Measurements from ENCODE around the gene DNAJC9. TPM values are rescaled to one million over a fixed set of nuclear protein-coding genes. Genes with fewer than 3 reads are reported as not detected.

DNAJC9 gene, protein sequence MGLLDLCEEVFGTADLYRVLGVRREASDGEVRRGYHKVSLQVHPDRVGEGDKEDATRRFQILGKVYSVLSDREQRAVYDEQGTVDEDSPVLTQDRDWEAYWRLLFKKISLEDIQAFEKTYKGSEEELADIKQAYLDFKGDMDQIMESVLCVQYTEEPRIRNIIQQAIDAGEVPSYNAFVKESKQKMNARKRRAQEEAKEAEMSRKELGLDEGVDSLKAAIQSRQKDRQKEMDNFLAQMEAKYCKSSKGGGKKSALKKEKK
- total RNA-seq: 32.1 to 32.7 TPM (median 32.5 TPM) in 3 replicates

DNA sequence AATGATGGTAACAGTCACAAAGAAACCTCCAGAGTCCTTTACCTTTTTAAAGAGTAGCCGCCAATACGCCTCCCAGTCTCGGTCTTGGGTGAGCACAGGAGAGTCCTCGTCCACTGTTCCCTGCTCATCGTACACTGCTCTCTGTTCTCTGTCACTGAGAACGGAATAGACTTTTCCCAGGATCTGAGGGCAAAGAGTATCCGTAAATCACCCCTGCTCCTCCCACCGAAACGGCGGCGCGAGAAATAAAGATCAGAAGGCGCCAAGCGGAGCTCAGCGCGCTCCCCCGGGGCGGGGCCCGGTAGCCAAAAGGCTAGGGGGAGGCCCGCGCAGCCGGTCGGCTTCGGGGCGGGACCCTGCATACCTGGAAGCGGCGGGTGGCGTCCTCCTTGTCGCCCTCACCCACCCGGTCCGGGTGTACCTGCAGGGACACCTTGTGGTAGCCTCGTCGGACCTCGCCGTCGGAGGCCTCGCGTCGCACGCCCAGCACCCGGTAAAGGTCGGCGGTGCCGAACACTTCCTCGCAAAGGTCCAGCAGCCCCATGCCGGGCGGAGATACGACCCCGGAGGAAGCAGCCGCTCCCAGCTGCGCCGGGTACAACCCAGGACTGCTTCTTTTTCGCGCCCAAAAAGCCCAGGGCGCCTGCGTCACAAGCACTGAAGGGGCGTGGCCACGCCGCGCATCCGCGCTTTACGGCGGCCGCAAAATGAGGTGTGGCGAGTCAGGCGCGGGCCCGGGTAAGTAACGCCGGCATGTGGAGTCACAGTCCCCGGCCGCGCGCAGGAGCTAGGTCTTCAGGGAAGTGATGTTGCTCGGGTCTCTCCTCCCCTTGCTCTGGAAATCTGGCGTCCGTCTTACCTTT is at the start of gene DNAJC9:
DNAJC9 (minus strand) TSS at position 610 of the 863 bp plus-strand sequence; CDS start at position 544, 66 bp downstream.
- Mint-ChIP-seq H3K27me3 (ENCODE audit: low read depth) (no peaks in the 10 kb centered on the region), H3K27ac (peak within 1 kb of the TSS; percentile 99), H3K9me3 (no peaks in the 10 kb centered on the region), H3K4me1 (peaks cover 51% of the 10 kb centered on the region), H3K36me3 (peaks cover 18% of the 10 kb centered on the region), H3K4me3 (peak within 1 kb of the TSS; percentile 98)
- TF ChIP-seq, protein P1, sequence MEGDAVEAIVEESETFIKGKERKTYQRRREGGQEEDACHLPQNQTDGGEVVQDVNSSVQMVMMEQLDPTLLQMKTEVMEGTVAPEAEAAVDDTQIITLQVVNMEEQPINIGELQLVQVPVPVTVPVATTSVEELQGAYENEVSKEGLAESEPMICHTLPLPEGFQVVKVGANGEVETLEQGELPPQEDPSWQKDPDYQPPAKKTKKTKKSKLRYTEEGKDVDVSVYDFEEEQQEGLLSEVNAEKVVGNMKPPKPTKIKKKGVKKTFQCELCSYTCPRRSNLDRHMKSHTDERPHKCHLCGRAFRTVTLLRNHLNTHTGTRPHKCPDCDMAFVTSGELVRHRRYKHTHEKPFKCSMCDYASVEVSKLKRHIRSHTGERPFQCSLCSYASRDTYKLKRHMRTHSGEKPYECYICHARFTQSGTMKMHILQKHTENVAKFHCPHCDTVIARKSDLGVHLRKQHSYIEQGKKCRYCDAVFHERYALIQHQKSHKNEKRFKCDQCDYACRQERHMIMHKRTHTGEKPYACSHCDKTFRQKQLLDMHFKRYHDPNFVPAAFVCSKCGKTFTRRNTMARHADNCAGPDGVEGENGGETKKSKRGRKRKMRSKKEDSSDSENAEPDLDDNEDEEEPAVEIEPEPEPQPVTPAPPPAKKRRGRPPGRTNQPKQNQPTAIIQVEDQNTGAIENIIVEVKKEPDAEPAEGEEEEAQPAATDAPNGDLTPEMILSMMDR (IDR thresholded peaks at IDR 0.05; ENCODE audit: unreplicated experiment): no peak
- DNase-seq (ENCODE audit: low spot score in 2 of 2, unreplicated experiment in 2 of 2): peak; percentile 92 to 97

DNA sequence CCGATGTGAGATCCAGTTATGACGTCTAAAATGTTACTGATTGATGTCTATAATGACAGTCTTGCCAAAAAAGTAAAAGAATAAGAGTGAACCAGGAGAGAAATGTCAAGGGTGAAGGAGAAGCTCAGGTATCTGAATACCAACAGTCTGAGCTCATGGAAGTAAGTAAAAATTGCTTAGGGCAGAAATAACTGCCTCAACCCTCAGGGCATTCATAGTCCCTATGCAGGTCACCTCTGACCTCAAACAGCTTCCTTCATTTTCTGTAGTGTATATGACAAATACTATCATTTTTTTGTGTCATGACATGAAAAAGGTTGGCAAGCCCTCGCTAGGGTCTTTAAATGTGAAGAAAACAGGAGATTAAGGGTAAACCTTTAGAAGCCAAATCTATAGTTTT is 46.4 kb upstream of the DNAJC9 start:
- TF ChIP-seq, protein P1 (IDR thresholded peaks at IDR 0.05; ENCODE audit: unreplicated experiment): no peak
- H3K4me1 Mint-ChIP-seq: no peaks in the 10 kb centered on the region
- no peak overlapping the region for H3K4me3 Mint-ChIP-seq
- H3K9me3 Mint-ChIP-seq: peaks cover 11% of the 10 kb centered on the region
- H3K27me3 Mint-ChIP-seq (ENCODE audit: low read depth): peaks cover 34% of the 10 kb centered on the region
- H3K36me3 Mint-ChIP-seq: peaks cover 7% of the 10 kb centered on the region
- H3K27ac Mint-ChIP-seq: no peak overlapping the region
- DNase-seq (ENCODE audit: low spot score in 2 of 2, unreplicated experiment in 2 of 2): no peak

DNA sequence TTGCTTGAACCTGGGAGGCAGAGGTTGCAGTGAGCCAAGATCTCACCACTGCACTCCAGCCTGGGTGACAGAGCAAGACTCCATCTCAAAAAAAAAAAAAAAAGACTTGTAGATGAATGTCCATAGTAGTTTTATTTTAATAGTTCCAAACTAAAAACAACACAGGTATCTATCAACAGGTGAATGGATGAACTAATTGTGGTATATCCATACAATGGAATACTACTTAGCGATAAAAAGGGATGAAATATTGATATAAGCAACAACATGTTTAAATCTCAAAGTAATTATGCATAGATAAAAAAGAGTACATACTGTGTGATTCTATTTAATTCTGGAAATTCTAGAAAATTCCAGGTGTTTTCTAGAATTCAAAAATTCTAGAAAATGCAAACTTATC is 42.9 kb upstream of the DNAJC9 start:
- no peak for DNase-seq (ENCODE audit: low spot score in 2 of 2, unreplicated experiment in 2 of 2)
- Mint-ChIP-seq H3K4me1 (no peaks in the 10 kb centered on the region), H3K27me3 (ENCODE audit: low read depth) (peaks cover 14% of the 10 kb centered on the region), H3K27ac (no peak overlapping the region), H3K4me3 (no peak overlapping the region), H3K36me3 (peaks cover 7% of the 10 kb centered on the region), H3K9me3 (peaks cover 11% of the 10 kb centered on the region)
- TF ChIP-seq, protein P1 (IDR thresholded peaks at IDR 0.05; ENCODE audit: unreplicated experiment): no peak

DNA sequence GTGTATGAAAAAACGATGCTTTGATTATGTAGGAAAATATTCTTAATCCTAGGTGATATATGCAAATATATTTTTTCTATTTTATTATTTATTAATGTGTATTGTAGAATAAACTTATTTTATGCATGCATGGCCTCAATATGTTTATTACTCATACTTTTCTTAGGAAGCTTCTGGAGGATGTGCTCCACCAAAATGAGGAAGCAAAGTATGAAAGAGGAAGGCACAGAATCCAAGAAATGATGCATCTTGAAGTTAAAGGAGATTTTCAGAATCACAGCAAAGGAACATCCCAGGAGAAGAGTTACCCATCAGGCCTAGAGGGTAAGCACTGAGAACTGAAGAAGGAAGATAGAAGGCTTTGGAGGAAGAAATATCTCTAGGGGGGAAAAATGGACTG is 40.4 kb upstream of the DNAJC9 start:
- H3K9me3 Mint-ChIP-seq: peaks cover 11% of the 10 kb centered on the region
- H3K27me3 Mint-ChIP-seq (ENCODE audit: low read depth): no peaks in the 10 kb centered on the region
- no peak for DNase-seq (ENCODE audit: low spot score in 2 of 2, unreplicated experiment in 2 of 2)
- TF ChIP-seq, protein P1 (IDR thresholded peaks at IDR 0.05; ENCODE audit: unreplicated experiment): no peak
- H3K36me3 Mint-ChIP-seq: peaks cover 7% of the 10 kb centered on the region
- H3K4me1 Mint-ChIP-seq: no peaks in the 10 kb centered on the region
- H3K27ac Mint-ChIP-seq: no peak overlapping the region
- H3K4me3 Mint-ChIP-seq: no peak overlapping the region

DNA sequence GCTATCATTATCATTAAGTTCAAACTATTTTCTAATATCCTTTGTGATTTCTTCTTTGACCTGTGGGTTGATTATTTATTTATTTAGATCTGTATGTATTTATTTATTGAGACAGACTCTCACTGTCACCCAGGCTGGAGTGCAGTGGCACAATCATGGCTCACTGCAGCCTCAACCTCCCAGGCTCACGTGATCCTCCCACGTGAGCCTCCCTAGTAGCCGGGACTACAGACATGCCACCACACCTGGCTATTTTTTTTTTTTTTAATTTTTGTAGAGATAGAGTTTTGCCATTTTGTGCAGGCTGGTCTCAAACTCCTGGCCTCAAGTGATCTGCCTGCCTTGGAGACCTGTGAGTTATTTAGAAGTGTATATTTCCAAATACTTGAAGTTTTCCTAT is 34.0 kb upstream of the DNAJC9 start:
- peaks cover 6% of the 10 kb centered on the region for H3K27me3 Mint-ChIP-seq (ENCODE audit: low read depth)
- no peak overlapping the region for H3K27ac Mint-ChIP-seq
- TF ChIP-seq, protein P1 (IDR thresholded peaks at IDR 0.05; ENCODE audit: unreplicated experiment): no peak
- no peaks in the 10 kb centered on the region for H3K4me1 Mint-ChIP-seq
- H3K36me3 Mint-ChIP-seq: no peaks in the 10 kb centered on the region
- H3K9me3 Mint-ChIP-seq: no peaks in the 10 kb centered on the region
- no peak for DNase-seq (ENCODE audit: low spot score in 2 of 2, unreplicated experiment in 2 of 2)
- H3K4me3 Mint-ChIP-seq: no peak overlapping the region
